ENCODE results near the gene GFRA1. TPM values are rescaled to one million over a fixed set of nuclear protein-coding genes. Genes with fewer than 3 reads are reported as not detected.

The GFRA1 gene
- total and polyA plus RNA-seq, 2 donors (not counting 3 experiments of a cell fraction or from before 2014, with no cell fraction given), result 0.22 to 0.88 TPM

DNA sequence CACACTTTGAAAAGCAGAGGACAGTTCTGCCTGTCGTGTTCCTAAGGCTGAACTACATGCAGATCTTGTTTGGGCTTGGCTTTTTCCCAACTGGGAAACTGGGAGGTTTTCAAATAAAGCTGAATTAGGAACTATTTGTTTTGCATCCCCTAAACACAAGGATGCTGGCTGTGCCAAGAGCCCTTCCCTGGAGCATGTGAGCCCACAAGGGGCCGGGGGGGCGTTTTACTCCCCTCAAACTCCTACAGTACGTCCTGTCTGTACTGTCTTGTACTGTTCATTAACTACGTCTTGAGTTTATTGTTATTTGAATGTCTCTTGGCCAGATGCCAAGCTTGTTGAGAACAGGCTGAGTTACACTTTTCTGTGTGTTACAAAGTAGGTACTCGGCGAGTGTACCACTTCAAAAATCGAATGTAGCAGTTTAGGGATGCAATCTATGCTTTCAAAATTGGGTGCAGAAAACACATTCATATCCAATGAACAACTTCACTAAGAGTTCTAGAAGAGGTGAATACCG, 94.9 kb downstream of the GFRA1 start:
- intact Hi-C loops (cut with micrococcal nuclease) (no loop called here), dilution Hi-C loops (cut with MboI; ENCODE audit: extremely low pct_ligation_motif_present, low sequenced_read_pairs) (no loop called here)
- Histone ChIP-seq H3K9me3 (replicated peaks; ENCODE audit: control insufficient read depth, insufficient read depth, low read length) (peaks cover 2% of the 10 kb centered on the region), H3K79me2 (ENCODE audit: control insufficient read depth, insufficient read depth, low read length) (no peaks in the 10 kb centered on the region), H3K9me1 (replicated peaks; ENCODE audit: control insufficient read depth, extremely low read depth, insufficient read depth, low read length) (no peaks in the 10 kb centered on the region), H3K4me1 (ENCODE audit: control insufficient read depth, extremely low read depth, insufficient read depth, low read length) (no peaks in the 10 kb centered on the region), H3K4me2 (ENCODE audit: insufficient read depth, low read length) (no peak overlapping the region), H3K27ac (ENCODE audit: insufficient read depth, low read depth, low read length) (no peak overlapping the region), H4K20me1 (replicated peaks; ENCODE audit: control insufficient read depth, extremely low read depth, insufficient read depth, low read length) (no peaks in the 10 kb centered on the region), H3K27me3 (ENCODE audit: control insufficient read depth in 2 of 2, insufficient read depth in 2 of 2, low read length in 2 of 2) (no peaks in the 10 kb centered on the region), H3K4me3 (replicated peaks in 1 of 3; ENCODE audit: insufficient read depth in 1 of 3, low read depth in 1 of 3, low read length in 3 of 3) (no peak overlapping the region), H3K9ac (replicated peaks; ENCODE audit: extremely low read depth, insufficient read depth, low read length) (no peak overlapping the region), H2AFZ (ENCODE audit: low read depth, low read length) (no peak overlapping the region), H3K36me3 (ENCODE audit: control insufficient read depth in 2 of 2, extremely low read depth in 1 of 2, insufficient read depth in 2 of 2, low read length in 2 of 2) (no peaks in the 10 kb centered on the region)
- TF ChIP-seq MYC (IDR thresholded peaks at IDR 0.05; ENCODE audit: low read depth, low read length), result no peak
- TF ChIP-seq EZH2 (IDR thresholded peaks at IDR 0.05; ENCODE audit: borderline replicate concordance, low read depth, low read length, severe bottlenecking), result no peak
- TF ChIP-seq POLR2A (IDR thresholded peaks at IDR 0.05; ENCODE audit: low read depth, low read length), result no peak
- no peak for TF ChIP-seq GATA2 (IDR thresholded peaks at IDR 0.05; ENCODE audit: insufficient read depth, insufficient read length, low read depth, low read length)
- TF ChIP-seq, protein P1, sequence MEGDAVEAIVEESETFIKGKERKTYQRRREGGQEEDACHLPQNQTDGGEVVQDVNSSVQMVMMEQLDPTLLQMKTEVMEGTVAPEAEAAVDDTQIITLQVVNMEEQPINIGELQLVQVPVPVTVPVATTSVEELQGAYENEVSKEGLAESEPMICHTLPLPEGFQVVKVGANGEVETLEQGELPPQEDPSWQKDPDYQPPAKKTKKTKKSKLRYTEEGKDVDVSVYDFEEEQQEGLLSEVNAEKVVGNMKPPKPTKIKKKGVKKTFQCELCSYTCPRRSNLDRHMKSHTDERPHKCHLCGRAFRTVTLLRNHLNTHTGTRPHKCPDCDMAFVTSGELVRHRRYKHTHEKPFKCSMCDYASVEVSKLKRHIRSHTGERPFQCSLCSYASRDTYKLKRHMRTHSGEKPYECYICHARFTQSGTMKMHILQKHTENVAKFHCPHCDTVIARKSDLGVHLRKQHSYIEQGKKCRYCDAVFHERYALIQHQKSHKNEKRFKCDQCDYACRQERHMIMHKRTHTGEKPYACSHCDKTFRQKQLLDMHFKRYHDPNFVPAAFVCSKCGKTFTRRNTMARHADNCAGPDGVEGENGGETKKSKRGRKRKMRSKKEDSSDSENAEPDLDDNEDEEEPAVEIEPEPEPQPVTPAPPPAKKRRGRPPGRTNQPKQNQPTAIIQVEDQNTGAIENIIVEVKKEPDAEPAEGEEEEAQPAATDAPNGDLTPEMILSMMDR (IDR thresholded peaks at IDR 0.05; ENCODE audit: extremely low read depth in 1 of 2, insufficient read depth in 1 of 2, low read depth in 1 of 2, low read length in 2 of 2), result no peak
- TF ChIP-seq, protein P2, sequence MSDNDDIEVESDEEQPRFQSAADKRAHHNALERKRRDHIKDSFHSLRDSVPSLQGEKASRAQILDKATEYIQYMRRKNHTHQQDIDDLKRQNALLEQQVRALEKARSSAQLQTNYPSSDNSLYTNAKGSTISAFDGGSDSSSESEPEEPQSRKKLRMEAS (IDR thresholded peaks at IDR 0.05; ENCODE audit: insufficient read depth, insufficient read length), result no peak
- no peak for TF ChIP-seq FOS (IDR thresholded peaks at IDR 0.05; ENCODE audit: borderline replicate concordance, insufficient read depth, low read length)
- TF ChIP-seq JUN (IDR thresholded peaks at IDR 0.05; ENCODE audit: borderline replicate concordance, insufficient read depth, insufficient read length, low read depth), result no peak
- TF ChIP-seq POLR2AphosphoS5 (IDR thresholded peaks at IDR 0.05; ENCODE audit: insufficient read depth, low read depth, low read length), result no peak
- CTCF ChIA-PET, result no interaction called here
- FAIRE-seq (no peak), DNase-seq (ENCODE audit: low read depth, low spot score) (no peak)
- BruUV-seq (replicated peaks), result no TSS peak
- POLR2A ChIA-PET, result no interaction called here
